ENCODE results near the gene KIF4A.
"Not testable (repeated sequence)": the region's sequence is repeated elsewhere in the genome, so short reads cannot be mapped to it uniquely, and the experiment has no call there.

Gene KIF4A

GRCh38 chrX:70338290-70338689 lies 48.4 kb downstream of the KIF4A start:
- H3K79me2 ChIP-seq (ENCODE audit: control insufficient read depth, insufficient read depth, low read length, unreplicated experiment): no peaks in the 10 kb centered on the region
- no peak overlapping the region for H3K4me3 ChIP-seq (ENCODE audit: low read depth, low read length)
- H3K27ac ChIP-seq (ENCODE audit: low read depth, low read length): no peak overlapping the region
- no peaks in the 10 kb centered on the region for H3K36me3 ChIP-seq (ENCODE audit: insufficient read depth, low read length)
- H2AFZ ChIP-seq (ENCODE audit: low read length, unreplicated experiment): no peak overlapping the region
- no peaks in the 10 kb centered on the region for H3K4me1 ChIP-seq (ENCODE audit: control insufficient read depth, insufficient read depth, low read length, unreplicated experiment)
- no peaks in the 10 kb centered on the region for H3K27me3 ChIP-seq (ENCODE audit: insufficient read depth, low read length)

DNA sequence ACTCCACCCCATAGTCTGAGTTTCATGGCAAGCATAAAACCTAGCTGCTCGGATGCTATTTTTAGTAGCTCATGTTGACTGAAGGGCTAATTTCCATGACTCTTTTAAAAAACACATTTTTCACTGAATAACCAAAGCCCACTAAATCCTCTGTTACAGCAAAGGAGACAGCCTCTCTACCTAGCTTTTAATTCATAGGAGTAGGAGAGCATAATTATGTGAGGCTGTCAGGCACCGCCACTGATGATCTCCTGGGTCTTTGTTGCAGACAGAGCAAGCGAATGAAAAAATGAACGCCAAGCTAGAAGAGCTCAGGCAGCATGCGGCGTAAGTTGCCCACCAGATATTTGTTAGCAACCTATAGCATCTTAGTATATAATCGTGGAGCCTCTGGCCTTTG lies 53.5 kb downstream of the KIF4A start:
- Histone ChIP-seq H3K4me1 (ENCODE audit: control insufficient read depth, insufficient read depth, low read length, unreplicated experiment) (no peaks in the 10 kb centered on the region), H3K36me3 (ENCODE audit: insufficient read depth, low read length) (no peaks in the 10 kb centered on the region), H3K79me2 (ENCODE audit: control insufficient read depth, insufficient read depth, low read length, unreplicated experiment) (no peaks in the 10 kb centered on the region), H3K27me3 (ENCODE audit: insufficient read depth, low read length) (no peaks in the 10 kb centered on the region), H2AFZ (ENCODE audit: low read length, unreplicated experiment) (no peak overlapping the region), H3K4me3 (ENCODE audit: low read depth, low read length) (no peak overlapping the region), H3K27ac (ENCODE audit: low read depth, low read length) (no peak overlapping the region)

DNA sequence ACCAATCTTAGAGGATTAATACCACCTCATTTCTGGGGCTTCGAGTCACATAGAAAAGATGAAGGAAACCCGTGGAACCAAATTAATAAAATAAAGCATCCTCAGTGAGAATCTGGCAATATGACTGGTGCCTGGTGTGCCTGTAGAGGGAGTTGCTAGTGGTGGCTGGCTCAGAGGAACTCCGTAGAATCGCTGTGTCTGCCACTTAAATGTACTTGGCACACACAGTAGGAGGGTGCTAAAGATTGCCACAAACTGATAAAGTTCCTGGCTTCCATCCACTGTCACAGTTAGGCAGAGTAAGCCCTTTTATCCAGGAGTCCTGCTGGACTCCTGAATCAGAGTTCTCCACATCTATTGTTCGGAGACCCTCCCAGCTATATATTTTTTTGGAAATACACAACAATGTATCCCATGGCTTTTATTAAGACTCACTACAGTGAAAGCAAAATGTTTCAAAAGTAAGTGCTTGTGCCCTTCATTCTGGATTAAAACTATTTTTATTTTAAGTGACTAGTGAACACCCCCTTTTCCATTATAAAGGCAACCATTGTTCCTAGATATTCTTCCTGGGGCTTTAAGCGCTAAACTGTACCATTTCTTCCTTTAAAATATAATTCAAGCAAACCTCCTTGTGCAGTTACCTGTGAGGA lies 56.6 kb downstream of the KIF4A start:
- no peaks in the 10 kb centered on the region for H3K36me3 ChIP-seq (ENCODE audit: insufficient read depth, low read length)
- H3K79me2 ChIP-seq (ENCODE audit: control insufficient read depth, insufficient read depth, low read length, unreplicated experiment): no peaks in the 10 kb centered on the region
- no peak overlapping the region for H2AFZ ChIP-seq (ENCODE audit: low read length, unreplicated experiment)
- no peak overlapping the region for H3K4me3 ChIP-seq (ENCODE audit: low read depth, low read length)
- no peaks in the 10 kb centered on the region for H3K4me1 ChIP-seq (ENCODE audit: control insufficient read depth, insufficient read depth, low read length, unreplicated experiment)
- H3K27me3 ChIP-seq (ENCODE audit: insufficient read depth, low read length): no peaks in the 10 kb centered on the region
- no peak overlapping the region for H3K27ac ChIP-seq (ENCODE audit: low read depth, low read length)

GRCh38 chrX:70348825-70349224 lies 58.9 kb downstream of the KIF4A start:
- not testable (repeated sequence) for H3K27me3 ChIP-seq (ENCODE audit: insufficient read depth, low read length); H2AFZ ChIP-seq (ENCODE audit: low read length, unreplicated experiment); H3K27ac ChIP-seq (ENCODE audit: low read depth, low read length); H3K79me2 ChIP-seq (ENCODE audit: control insufficient read depth, insufficient read depth, low read length, unreplicated experiment); H3K4me1 ChIP-seq (ENCODE audit: control insufficient read depth, insufficient read depth, low read length, unreplicated experiment); H3K36me3 ChIP-seq (ENCODE audit: insufficient read depth, low read length); H3K4me3 ChIP-seq (ENCODE audit: low read depth, low read length)

DNA sequence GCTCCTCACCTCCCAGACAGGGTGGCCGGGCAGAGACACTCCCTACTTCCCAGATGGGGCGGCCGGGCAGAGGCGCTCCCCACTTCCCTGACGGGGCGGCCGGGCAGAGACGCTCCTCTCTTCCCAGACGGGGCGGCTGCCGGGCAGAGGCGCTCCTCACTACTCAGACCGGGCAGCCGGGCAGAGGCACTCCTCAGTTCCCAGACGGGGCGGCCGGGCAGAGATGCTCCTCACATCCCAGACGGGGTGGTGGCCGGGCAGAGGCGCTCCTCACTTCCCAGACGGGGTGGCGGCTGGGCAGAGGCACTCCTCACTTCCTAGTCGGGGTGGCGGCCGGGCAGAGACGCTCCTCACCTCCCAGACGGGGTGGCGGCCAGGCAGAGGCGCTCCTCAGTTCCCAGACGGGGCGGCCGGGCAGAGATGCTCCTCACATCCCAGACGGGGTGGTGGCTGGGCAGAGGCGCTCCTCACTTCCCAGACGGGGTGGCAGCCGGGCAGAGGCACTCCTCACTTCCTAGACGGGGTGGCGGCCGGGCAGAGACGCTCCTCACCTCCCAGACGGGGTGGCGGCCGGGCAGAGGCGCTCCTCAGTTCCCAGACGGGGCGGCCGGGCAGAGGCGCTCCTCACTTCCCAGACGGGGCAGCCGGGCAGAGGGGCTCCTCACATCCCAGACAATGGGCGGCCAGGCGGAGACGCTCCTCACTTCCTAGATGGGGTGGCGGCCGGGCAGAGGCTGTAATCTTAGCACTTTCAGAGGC lies 59.6 kb downstream of the KIF4A start:
- not testable (repeated sequence) for H2AFZ ChIP-seq (ENCODE audit: low read length, unreplicated experiment); H3K79me2 ChIP-seq (ENCODE audit: control insufficient read depth, insufficient read depth, low read length, unreplicated experiment); H3K27me3 ChIP-seq (ENCODE audit: insufficient read depth, low read length); H3K27ac ChIP-seq (ENCODE audit: low read depth, low read length); H3K4me3 ChIP-seq (ENCODE audit: low read depth, low read length); H3K36me3 ChIP-seq (ENCODE audit: insufficient read depth, low read length); H3K4me1 ChIP-seq (ENCODE audit: control insufficient read depth, insufficient read depth, low read length, unreplicated experiment)

GRCh38 chrX:70352496-70352895 lies 62.6 kb downstream of the KIF4A start:
- no peaks in the 10 kb centered on the region for H3K79me2 ChIP-seq (ENCODE audit: control insufficient read depth, insufficient read depth, low read length, unreplicated experiment)
- no peak overlapping the region for H2AFZ ChIP-seq (ENCODE audit: low read length, unreplicated experiment)
- no peaks in the 10 kb centered on the region for H3K27me3 ChIP-seq (ENCODE audit: insufficient read depth, low read length)
- no peaks in the 10 kb centered on the region for H3K36me3 ChIP-seq (ENCODE audit: insufficient read depth, low read length)
- no peaks in the 10 kb centered on the region for H3K4me1 ChIP-seq (ENCODE audit: control insufficient read depth, insufficient read depth, low read length, unreplicated experiment)
- no peak overlapping the region for H3K27ac ChIP-seq (ENCODE audit: low read depth, low read length)
- no peak overlapping the region for H3K4me3 ChIP-seq (ENCODE audit: low read depth, low read length)

DNA sequence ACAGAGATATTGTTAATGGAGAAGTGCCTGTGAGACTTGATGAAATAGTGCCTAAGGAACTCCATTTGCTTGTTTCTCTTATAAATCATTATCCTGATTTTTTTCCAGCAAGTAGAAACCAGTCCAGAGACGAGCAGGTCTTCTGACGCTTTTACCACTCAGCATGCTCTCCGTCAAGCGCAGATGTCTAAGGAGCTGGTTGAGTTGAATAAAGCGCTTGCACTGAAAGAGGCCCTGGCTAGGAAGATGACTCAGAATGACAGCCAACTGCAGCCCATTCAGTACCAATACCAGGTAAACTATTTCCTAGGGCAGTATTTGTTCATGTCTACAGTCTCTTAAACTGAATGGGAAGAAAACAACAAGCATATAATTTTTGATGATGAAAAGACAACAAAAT lies 63.6 kb downstream of the KIF4A start:
- Histone ChIP-seq H3K36me3 (ENCODE audit: insufficient read depth, low read length) (no peaks in the 10 kb centered on the region), H3K27ac (ENCODE audit: low read depth, low read length) (no peak overlapping the region)

DNA sequence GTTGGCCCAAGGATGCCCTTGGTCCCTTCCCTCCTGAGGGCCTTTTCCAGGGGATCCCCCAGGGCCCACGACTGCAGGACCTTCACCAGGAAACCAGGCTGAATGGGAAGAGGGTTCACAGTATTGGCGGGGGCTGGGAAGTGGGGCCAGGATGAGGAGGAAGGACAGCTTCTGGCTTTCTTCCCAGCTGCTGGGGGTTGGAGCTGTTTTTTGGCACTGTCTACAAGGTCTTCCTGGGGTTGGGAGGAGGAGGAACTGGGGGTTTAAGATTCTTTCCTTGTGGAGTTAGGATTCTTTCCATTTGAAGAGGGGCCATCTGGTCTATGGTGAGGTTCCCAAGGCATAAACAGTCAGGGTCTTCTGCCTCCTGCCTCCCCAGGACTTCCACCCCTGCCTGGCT lies 64.8 kb downstream of the KIF4A start:
- H2AFZ ChIP-seq (ENCODE audit: low read length, unreplicated experiment): no peak overlapping the region
- no peak overlapping the region for H3K4me3 ChIP-seq (ENCODE audit: low read depth, low read length)
- no peak overlapping the region for H3K27ac ChIP-seq (ENCODE audit: low read depth, low read length)
- H3K4me1 ChIP-seq (ENCODE audit: control insufficient read depth, insufficient read depth, low read length, unreplicated experiment): no peaks in the 10 kb centered on the region
- no peaks in the 10 kb centered on the region for H3K27me3 ChIP-seq (ENCODE audit: insufficient read depth, low read length)
- no peaks in the 10 kb centered on the region for H3K36me3 ChIP-seq (ENCODE audit: insufficient read depth, low read length)
- no peaks in the 10 kb centered on the region for H3K79me2 ChIP-seq (ENCODE audit: control insufficient read depth, insufficient read depth, low read length, unreplicated experiment)

More for the DNA sequence above, 63.6 kb downstream of the KIF4A start:
- no peak overlapping the region for H3K4me3 ChIP-seq (ENCODE audit: low read depth, low read length)
- H3K79me2 ChIP-seq (ENCODE audit: control insufficient read depth, insufficient read depth, low read length, unreplicated experiment): no peaks in the 10 kb centered on the region
- no peaks in the 10 kb centered on the region for H3K27me3 ChIP-seq (ENCODE audit: insufficient read depth, low read length)
- H3K4me1 ChIP-seq (ENCODE audit: control insufficient read depth, insufficient read depth, low read length, unreplicated experiment): no peaks in the 10 kb centered on the region
- H2AFZ ChIP-seq (ENCODE audit: low read length, unreplicated experiment): no peak overlapping the region

- Histone ChIP-seq H3K27ac (ENCODE audit: low read depth, low read length) (no peak overlapping the region), H2AFZ (ENCODE audit: low read length, unreplicated experiment) (no peak overlapping the region), H3K27me3 (ENCODE audit: insufficient read depth, low read length) (no peaks in the 10 kb centered on the region), H3K4me1 (ENCODE audit: control insufficient read depth, insufficient read depth, low read length, unreplicated experiment) (no peaks in the 10 kb centered on the region), H3K4me3 (ENCODE audit: low read depth, low read length) (no peak overlapping the region), H3K79me2 (ENCODE audit: control insufficient read depth, insufficient read depth, low read length, unreplicated experiment) (no peaks in the 10 kb centered on the region), H3K36me3 (ENCODE audit: insufficient read depth, low read length) (no peaks in the 10 kb centered on the region)
Measured at GRCh38 chrX:70359458-70359857, 69.6 kb downstream of the KIF4A start.

- no peaks in the 10 kb centered on the region for H3K36me3 ChIP-seq (ENCODE audit: insufficient read depth, low read length)
- H3K27me3 ChIP-seq (ENCODE audit: insufficient read depth, low read length): no peaks in the 10 kb centered on the region
- no peak overlapping the region for H3K27ac ChIP-seq (ENCODE audit: low read depth, low read length)
- no peaks in the 10 kb centered on the region for H3K79me2 ChIP-seq (ENCODE audit: control insufficient read depth, insufficient read depth, low read length, unreplicated experiment)
- no peak overlapping the region for H3K4me3 ChIP-seq (ENCODE audit: low read depth, low read length)
- no peak overlapping the region for H2AFZ ChIP-seq (ENCODE audit: low read length, unreplicated experiment)
- H3K4me1 ChIP-seq (ENCODE audit: control insufficient read depth, insufficient read depth, low read length, unreplicated experiment): no peaks in the 10 kb centered on the region
Measured at GRCh38 chrX:70360366-70360765, 70.5 kb downstream of the KIF4A start.

DNA sequence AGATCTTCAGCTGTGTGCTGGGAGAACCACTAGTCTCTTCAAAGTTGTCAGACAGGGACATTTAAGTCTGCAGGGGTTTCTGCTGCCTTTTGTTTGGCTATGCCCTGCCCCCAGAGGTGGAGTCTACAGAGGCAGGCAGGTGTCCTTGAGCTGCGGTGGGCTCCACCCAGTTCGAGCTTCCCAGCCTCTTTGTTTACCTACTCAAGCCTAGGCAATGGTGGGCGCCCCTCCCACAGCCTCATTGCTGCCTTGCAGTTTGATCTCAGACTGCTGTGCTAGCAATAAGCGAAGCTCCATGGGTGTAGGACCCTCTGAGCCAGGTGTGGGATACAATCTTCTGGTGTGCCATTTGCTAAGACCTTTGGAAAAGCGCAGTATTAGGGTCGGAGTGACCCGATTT lies 78.8 kb downstream of the KIF4A start:
- H3K27ac ChIP-seq (ENCODE audit: low read depth, low read length); H3K4me3 ChIP-seq (ENCODE audit: low read depth, low read length); H3K4me1 ChIP-seq (ENCODE audit: control insufficient read depth, insufficient read depth, low read length, unreplicated experiment); H3K79me2 ChIP-seq (ENCODE audit: control insufficient read depth, insufficient read depth, low read length, unreplicated experiment); H3K27me3 ChIP-seq (ENCODE audit: insufficient read depth, low read length); H3K36me3 ChIP-seq (ENCODE audit: insufficient read depth, low read length); H2AFZ ChIP-seq (ENCODE audit: low read length, unreplicated experiment): not testable (repeated sequence)
